ENCODE measurements around the gene ZNF383. TPM values are rescaled to one million over a fixed set of nuclear protein-coding genes. Genes with fewer than 3 reads are reported as not detected.

The ZNF383 gene
- total and polyA plus RNA-seq, 10 of the 15 experiments (the other 5 are each of a cell fraction or from before 2014, with no cell fraction given), result 3.3 to 9.0 (median 5.1) TPM

DNA sequence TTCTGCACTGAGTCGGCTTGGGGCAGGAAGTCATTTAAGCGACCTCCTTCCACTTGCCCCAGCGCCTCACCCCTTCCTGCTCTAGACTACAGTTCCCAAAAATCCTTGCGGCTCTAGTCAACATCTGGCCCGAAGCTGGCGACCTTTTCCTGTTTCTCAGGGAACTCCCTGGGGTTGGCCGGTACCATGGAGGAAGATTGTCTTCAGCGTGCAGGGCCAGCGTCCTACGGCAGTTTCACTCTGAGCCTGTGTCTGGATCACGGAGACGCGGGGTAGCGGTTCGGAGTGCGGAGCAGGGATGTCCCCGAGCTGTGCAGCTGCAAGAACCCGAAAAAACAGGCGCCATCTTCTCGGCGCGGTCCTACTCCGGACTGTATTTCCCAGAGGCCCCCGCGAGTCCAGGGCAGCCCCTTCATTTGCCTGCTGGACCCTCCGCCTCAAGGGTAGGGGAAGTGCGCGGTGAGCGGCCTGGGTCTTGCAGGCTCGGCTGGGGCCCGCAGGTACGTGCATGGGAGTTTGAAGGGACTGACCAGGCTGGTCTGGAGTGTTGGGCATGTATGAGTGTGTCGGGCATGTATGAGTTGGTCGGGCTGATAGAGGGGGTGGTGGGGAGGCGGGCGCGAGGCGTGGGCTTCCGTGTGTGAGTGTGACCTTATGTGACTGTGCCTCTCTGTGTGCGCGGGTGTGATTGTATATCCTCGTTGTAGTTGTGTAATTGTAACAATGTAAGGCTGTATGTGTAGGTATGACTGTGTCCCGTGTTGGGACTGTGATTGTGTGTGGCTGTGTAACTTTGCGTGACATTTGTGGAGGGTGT, at the start of gene ZNF383 (continued):
- TF ChIP-seq, protein P1, sequence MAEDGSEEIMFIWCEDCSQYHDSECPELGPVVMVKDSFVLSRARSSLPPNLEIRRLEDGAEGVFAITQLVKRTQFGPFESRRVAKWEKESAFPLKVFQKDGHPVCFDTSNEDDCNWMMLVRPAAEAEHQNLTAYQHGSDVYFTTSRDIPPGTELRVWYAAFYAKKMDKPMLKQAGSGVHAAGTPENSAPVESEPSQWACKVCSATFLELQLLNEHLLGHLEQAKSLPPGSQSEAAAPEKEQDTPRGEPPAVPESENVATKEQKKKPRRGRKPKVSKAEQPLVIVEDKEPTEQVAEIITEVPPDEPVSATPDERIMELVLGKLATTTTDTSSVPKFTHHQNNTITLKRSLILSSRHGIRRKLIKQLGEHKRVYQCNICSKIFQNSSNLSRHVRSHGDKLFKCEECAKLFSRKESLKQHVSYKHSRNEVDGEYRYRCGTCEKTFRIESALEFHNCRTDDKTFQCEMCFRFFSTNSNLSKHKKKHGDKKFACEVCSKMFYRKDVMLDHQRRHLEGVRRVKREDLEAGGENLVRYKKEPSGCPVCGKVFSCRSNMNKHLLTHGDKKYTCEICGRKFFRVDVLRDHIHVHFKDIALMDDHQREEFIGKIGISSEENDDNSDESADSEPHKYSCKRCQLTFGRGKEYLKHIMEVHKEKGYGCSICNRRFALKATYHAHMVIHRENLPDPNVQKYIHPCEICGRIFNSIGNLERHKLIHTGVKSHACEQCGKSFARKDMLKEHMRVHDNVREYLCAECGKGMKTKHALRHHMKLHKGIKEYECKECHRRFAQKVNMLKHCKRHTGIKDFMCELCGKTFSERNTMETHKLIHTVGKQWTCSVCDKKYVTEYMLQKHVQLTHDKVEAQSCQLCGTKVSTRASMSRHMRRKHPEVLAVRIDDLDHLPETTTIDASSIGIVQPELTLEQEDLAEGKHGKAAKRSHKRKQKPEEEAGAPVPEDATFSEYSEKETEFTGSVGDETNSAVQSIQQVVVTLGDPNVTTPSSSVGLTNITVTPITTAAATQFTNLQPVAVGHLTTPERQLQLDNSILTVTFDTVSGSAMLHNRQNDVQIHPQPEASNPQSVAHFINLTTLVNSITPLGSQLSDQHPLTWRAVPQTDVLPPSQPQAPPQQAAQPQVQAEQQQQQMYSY (CRISPR knock-in tag; IDR thresholded peaks at IDR 0.05), result no peak
- TF ChIP-seq GATAD2B (conservative IDR thresholded peaks at IDR 0.05; ENCODE audit: low read depth) (no peak), MXI1 (IDR thresholded peaks at IDR 0.05; ENCODE audit: low read depth, low read length) (peak; percentile 79), ZNF217 (IDR thresholded peaks at IDR 0.05) (no peak), SP1 (IDR thresholded peaks at IDR 0.05; ENCODE audit: low read depth, low read length) (peak; percentile 7), MEF2B (IDR thresholded peaks at IDR 0.05; ENCODE audit: partially characterized antibody, poor library complexity, severe bottlenecking) (peak; percentile 52), EED (IDR thresholded peaks at IDR 0.05; ENCODE audit: low read depth) (no peak), ETV6 (conservative IDR thresholded peaks at IDR 0.05 in 1 of 2, IDR thresholded peaks at IDR 0.05 in 1 of 2; ENCODE audit: borderline replicate concordance in 1 of 2, low read depth in 1 of 2) (no peak), PAX5 (IDR thresholded peaks at IDR 0.05; ENCODE audit: borderline replicate concordance, low read depth, low read length) (no peak), ZNF24 (IDR thresholded peaks at IDR 0.05) (no peak), RAD21 (IDR thresholded peaks at IDR 0.05; ENCODE audit: insufficient read depth, low read depth, low read length) (no peak), BACH1 (IDR thresholded peaks at IDR 0.05; ENCODE audit: borderline replicate concordance) (no peak), POU2F2 (IDR thresholded peaks at IDR 0.05; ENCODE audit: borderline replicate concordance, low read depth, low read length) (peak; percentile 82), CREB1 (IDR thresholded peaks at IDR 0.05; ENCODE audit: low read depth) (peak; percentile 49; the same call in 1 of the 2 replicates), PAX8 (IDR thresholded peaks at IDR 0.05) (no peak), CEBPB (IDR thresholded peaks at IDR 0.05; ENCODE audit: borderline replicate concordance in 1 of 2, low read depth in 2 of 2, low read length in 2 of 2) (no peak), RBBP5 (conservative IDR thresholded peaks at IDR 0.05) (no peak)
- TF ChIP-seq, protein P2, sequence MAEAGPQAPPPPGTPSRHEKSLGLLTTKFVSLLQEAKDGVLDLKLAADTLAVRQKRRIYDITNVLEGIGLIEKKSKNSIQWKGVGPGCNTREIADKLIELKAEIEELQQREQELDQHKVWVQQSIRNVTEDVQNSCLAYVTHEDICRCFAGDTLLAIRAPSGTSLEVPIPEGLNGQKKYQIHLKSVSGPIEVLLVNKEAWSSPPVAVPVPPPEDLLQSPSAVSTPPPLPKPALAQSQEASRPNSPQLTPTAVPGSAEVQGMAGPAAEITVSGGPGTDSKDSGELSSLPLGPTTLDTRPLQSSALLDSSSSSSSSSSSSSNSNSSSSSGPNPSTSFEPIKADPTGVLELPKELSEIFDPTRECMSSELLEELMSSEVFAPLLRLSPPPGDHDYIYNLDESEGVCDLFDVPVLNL (IDR thresholded peaks at IDR 0.05; ENCODE audit: low read depth, low read length), result no peak
- TF ChIP-seq, protein P3, sequence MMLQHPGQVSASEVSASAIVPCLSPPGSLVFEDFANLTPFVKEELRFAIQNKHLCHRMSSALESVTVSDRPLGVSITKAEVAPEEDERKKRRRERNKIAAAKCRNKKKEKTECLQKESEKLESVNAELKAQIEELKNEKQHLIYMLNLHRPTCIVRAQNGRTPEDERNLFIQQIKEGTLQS (IDR thresholded peaks at IDR 0.05; ENCODE audit: borderline replicate concordance, extremely low read depth, low read depth, low read length), result no peak
- TF ChIP-seq, protein P4, sequence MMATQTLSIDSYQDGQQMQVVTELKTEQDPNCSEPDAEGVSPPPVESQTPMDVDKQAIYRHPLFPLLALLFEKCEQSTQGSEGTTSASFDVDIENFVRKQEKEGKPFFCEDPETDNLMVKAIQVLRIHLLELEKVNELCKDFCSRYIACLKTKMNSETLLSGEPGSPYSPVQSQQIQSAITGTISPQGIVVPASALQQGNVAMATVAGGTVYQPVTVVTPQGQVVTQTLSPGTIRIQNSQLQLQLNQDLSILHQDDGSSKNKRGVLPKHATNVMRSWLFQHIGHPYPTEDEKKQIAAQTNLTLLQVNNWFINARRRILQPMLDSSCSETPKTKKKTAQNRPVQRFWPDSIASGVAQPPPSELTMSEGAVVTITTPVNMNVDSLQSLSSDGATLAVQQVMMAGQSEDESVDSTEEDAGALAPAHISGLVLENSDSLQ (IDR thresholded peaks at IDR 0.05), result no peak; the same call in 1 of the 2 replicates
